Measurements from ENCODE around the gene PTPRN2. TPM values are rescaled to one million over a fixed set of nuclear protein-coding genes. Genes with fewer than 3 reads are reported as not detected.

PTPRN2 gene
- total and polyA plus RNA-seq, 2 of the 8 experiments (the other 6 are each of a cell fraction or from before 2014, with no cell fraction given), result 2.6 to 4.5 TPM

DNA sequence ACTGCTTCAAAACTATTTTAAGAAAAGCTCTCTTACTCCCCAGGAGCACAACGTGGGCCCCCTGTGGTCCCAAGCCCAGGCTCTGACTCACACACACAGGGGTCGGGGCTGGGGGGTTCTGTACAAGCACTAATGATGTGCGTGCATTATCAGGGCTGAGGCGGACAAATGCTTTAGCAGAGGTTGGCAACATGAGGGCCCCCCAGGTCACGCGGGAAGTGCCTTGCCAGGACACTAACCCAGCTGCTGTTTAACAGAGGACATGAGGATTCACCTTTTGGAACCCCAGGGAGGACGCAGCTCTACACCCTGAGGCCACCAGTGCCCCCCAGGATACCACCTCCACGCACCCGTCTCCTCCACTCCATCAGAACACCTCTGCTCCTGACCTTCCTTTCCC is 908.0 kb downstream of the PTPRN2 start:
- WGBS, 2 experiments (ENCODE audit: extremely low coverage in 1 of 2, insufficient coverage in 1 of 2, insufficient read length in 1 of 2, insufficient replicate concordance in 2 of 2, low coverage in 1 of 2, low lambda C conversion rate in 2 of 2, missing lambda C conversion rate in 1 of 2), result 41% methylated on average over 9 of the region's 9 CpGs; no CpG with 5 or more reads in 1 of the 2 experiments
- Histone ChIP-seq H2AK5ac (ENCODE audit: low read depth, low read length) (no peak overlapping the region), H4K20me1 (replicated peaks in 1 of 2; ENCODE audit: control insufficient read depth in 1 of 2, insufficient read depth in 2 of 2, low read length in 2 of 2) (peaks cover 10 to 22% of the 10 kb centered on the region in 2 experiments), H3K56ac (replicated peaks; ENCODE audit: insufficient read length, low read depth, low read length) (no peak overlapping the region), H4K8ac (ENCODE audit: extremely low read depth, insufficient read depth, low read length) (no peak overlapping the region), H3K4me3 (ENCODE audit: extremely low read depth in 1 of 4, insufficient read depth in 2 of 4, low read depth in 3 of 4, low read length in 4 of 4) (no peak overlapping the region), H4K91ac (replicated peaks; ENCODE audit: insufficient read length, low read length) (no peak overlapping the region), H3K14ac (ENCODE audit: insufficient read length) (no peak overlapping the region), H3K27me3 (replicated peaks in 1 of 4; ENCODE audit: control insufficient read depth in 3 of 4, extremely low read depth in 1 of 4, insufficient read depth in 3 of 4, low read length in 3 of 4) (peaks cover 39 to 67% (median 58%) of the 10 kb centered on the region in 4 experiments), H3K27ac (ENCODE audit: low read depth, low read length) (no peak overlapping the region), H3K9me3 (ENCODE audit: insufficient read depth in 2 of 2, low read depth in 1 of 2, low read length in 1 of 2) (no peaks in the 10 kb centered on the region), H2AFZ (ENCODE audit: low read length) (no peak overlapping the region), H3K4ac (replicated peaks; ENCODE audit: insufficient read length, low read depth, low read length) (no peak overlapping the region), H2BK12ac (ENCODE audit: low read depth, low read length) (no peak overlapping the region), H4K5ac (ENCODE audit: insufficient read length, low read depth, low read length) (no peak overlapping the region), H3K79me1 (ENCODE audit: low read depth, low read length) (no peaks in the 10 kb centered on the region), H3K4me2 (ENCODE audit: insufficient read depth in 1 of 2, low read depth in 2 of 2, low read length in 2 of 2) (no peak overlapping the region), H3K36me3 (ENCODE audit: control insufficient read depth in 2 of 4, insufficient read depth in 4 of 4, low read length in 3 of 4) (peaks cover 0 to 3% (median 0%) of the 10 kb centered on the region in 4 experiments; a peak in 1 of 8 replicates), H2BK20ac (ENCODE audit: low read length) (no peak overlapping the region), H3K18ac (ENCODE audit: extremely low read depth, low read length) (no peak overlapping the region), H3K23ac (ENCODE audit: insufficient read length) (no peak overlapping the region), H2BK5ac (ENCODE audit: low read depth, low read length) (no peak overlapping the region), H2BK120ac (replicated peaks; ENCODE audit: low read depth, low read length) (no peak overlapping the region), H3K23me2 (ENCODE audit: low read depth, low read length) (no peaks in the 10 kb centered on the region; the same call in 1 of the 2 replicates), H2BK15ac (ENCODE audit: low read length) (no peak overlapping the region), H3K4me1 (replicated peaks in 1 of 4; ENCODE audit: control insufficient read depth in 3 of 4, insufficient read depth in 4 of 4, low read length in 3 of 4) (peaks cover 7 to 15% (median 8%) of the 10 kb centered on the region in 4 experiments), H3K9ac (replicated peaks in 1 of 4; ENCODE audit: extremely low read depth in 1 of 4, low read depth in 3 of 4, low read length in 3 of 4) (no peak overlapping the region), H3K79me2 (ENCODE audit: control insufficient read depth in 1 of 2, insufficient read depth in 2 of 2, low read length in 2 of 2) (no peaks in the 10 kb centered on the region)
- POLR2A ChIA-PET (ENCODE audit: partially characterized antibody), result no interaction called here
- DNase-seq (ENCODE audit: low read depth in 1 of 2, low spot score in 2 of 2) (no peak), FAIRE-seq (no peak)
- TF ChIP-seq EZH2 (IDR thresholded peaks at IDR 0.05; ENCODE audit: low read depth, low read length, severe bottlenecking) (peak; percentile 9), YY1 (IDR thresholded peaks at IDR 0.05; ENCODE audit: low read depth, low read length) (no peak)
- CTCF ChIA-PET (ENCODE audit: partially characterized antibody), result interaction anchor here (1.0 kb wide), 1 partner anchor 11 kb away, joined by 3 read pairs; no protein-coding TSS in a partner anchor

Measured in H1 (cell line).